HEK293 (cell line): Measurements from ENCODE around the gene MGAT4C.

Experiments
- ZNF155 ChIP-seq: fragments of 450-650 bp; formaldehyde crosslinking; IDR thresholded peaks from 2 replicates; pipeline ENCODE4 v1.5.1; 2016; ENCODE audit warnings: missing biosample characterization, missing genetic modification characterization
- ZNF174 ChIP-seq: fragments of 450-650 bp; formaldehyde crosslinking; IDR thresholded peaks from 2 replicates; pipeline ENCODE4 v1.5.0; 2017; ENCODE audit warnings: missing biosample characterization, mild to moderate bottlenecking, missing genetic modification characterization
- ZNF416 ChIP-seq: fragments of 450-650 bp; formaldehyde crosslinking; IDR thresholded peaks from 2 replicates; pipeline ENCODE4 v1.5.1; 2016; ENCODE audit warnings: missing biosample characterization, missing genetic modification characterization
- ZNF501 ChIP-seq: fragments of 450-650 bp; formaldehyde crosslinking; IDR thresholded peaks from 2 replicates; pipeline ENCODE4 v1.5.1; 2016; ENCODE audit warnings: missing biosample characterization, missing genetic modification characterization
- ZNF585B ChIP-seq: fragments of 450-650 bp; formaldehyde crosslinking; IDR thresholded peaks from 2 replicates; pipeline ENCODE4 v1.5.1; 2016; ENCODE audit warnings: missing biosample characterization, missing genetic modification characterization
- TF ChIP-seq, protein P1 (sequence below): fragments of 450-650 bp; formaldehyde crosslinking; IDR thresholded peaks from 2 replicates; pipeline ENCODE4 v1.5.1; 2016; ENCODE audit warnings: missing biosample characterization, missing genetic modification characterization

GRCh38 chr12:86097161-86097560 is 159.0 kb downstream of the MGAT4C start:
- TF ChIP-seq, protein P1, sequence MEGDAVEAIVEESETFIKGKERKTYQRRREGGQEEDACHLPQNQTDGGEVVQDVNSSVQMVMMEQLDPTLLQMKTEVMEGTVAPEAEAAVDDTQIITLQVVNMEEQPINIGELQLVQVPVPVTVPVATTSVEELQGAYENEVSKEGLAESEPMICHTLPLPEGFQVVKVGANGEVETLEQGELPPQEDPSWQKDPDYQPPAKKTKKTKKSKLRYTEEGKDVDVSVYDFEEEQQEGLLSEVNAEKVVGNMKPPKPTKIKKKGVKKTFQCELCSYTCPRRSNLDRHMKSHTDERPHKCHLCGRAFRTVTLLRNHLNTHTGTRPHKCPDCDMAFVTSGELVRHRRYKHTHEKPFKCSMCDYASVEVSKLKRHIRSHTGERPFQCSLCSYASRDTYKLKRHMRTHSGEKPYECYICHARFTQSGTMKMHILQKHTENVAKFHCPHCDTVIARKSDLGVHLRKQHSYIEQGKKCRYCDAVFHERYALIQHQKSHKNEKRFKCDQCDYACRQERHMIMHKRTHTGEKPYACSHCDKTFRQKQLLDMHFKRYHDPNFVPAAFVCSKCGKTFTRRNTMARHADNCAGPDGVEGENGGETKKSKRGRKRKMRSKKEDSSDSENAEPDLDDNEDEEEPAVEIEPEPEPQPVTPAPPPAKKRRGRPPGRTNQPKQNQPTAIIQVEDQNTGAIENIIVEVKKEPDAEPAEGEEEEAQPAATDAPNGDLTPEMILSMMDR (tag by site-specific recombination) = no peak
- TF ChIP-seq ZNF416 (tag by site-specific recombination) (no peak), ZNF585B (tag by site-specific recombination) (no peak), ZNF155 (tag by site-specific recombination) (no peak), ZNF501 (tag by site-specific recombination) (no peak), ZNF174 (tag by site-specific recombination) (no peak)
